ENCODE results near the gene ARF1. TPM values are rescaled to one million over a fixed set of nuclear protein-coding genes. Genes with fewer than 3 reads are reported as not detected.

ARF1 gene
- total and polyA plus RNA-seq, 8 donors = 267 to 455 (median 301) TPM

- peak; percentile 12 for ATAC-seq
- Histone ChIP-seq H3K4me1 (peaks cover 35 to 45% of the 10 kb centered on the region in 2 donors), H3K9me3 (no peaks in the 10 kb centered on the region), H3K27me3 (no peaks in the 10 kb centered on the region), H3K4me3 (peak overlapping the region; percentile 98 to 99), H3K27ac (peak overlapping the region; percentile 99), H3K36me3 (no peaks in the 10 kb centered on the region)
- DNase-seq = peak in 2 of 4 donors; percentile 38 to 77
- TF ChIP-seq, protein P1, sequence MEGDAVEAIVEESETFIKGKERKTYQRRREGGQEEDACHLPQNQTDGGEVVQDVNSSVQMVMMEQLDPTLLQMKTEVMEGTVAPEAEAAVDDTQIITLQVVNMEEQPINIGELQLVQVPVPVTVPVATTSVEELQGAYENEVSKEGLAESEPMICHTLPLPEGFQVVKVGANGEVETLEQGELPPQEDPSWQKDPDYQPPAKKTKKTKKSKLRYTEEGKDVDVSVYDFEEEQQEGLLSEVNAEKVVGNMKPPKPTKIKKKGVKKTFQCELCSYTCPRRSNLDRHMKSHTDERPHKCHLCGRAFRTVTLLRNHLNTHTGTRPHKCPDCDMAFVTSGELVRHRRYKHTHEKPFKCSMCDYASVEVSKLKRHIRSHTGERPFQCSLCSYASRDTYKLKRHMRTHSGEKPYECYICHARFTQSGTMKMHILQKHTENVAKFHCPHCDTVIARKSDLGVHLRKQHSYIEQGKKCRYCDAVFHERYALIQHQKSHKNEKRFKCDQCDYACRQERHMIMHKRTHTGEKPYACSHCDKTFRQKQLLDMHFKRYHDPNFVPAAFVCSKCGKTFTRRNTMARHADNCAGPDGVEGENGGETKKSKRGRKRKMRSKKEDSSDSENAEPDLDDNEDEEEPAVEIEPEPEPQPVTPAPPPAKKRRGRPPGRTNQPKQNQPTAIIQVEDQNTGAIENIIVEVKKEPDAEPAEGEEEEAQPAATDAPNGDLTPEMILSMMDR (IDR thresholded peaks at IDR 0.05) = no peak
- intact Hi-C loops (cut with DNase I) = no loop called here
Observed at GRCh38 chr1:228081578-228082213, 812 bp upstream of the ARF1 start.

- ATAC-seq (peak; percentile 9), DNase-seq (peak in 3 of 4 donors; percentile 54 to 91 (median 66))
- Histone ChIP-seq H3K4me3 (peak overlapping the region; percentile 98 to 99), H3K9me3 (no peaks in the 10 kb centered on the region), H3K27ac (peak overlapping the region; percentile 99), H3K4me1 (peaks cover 50 to 60% of the 10 kb centered on the region in 2 donors), H3K27me3 (no peaks in the 10 kb centered on the region), H3K36me3 (peaks cover 0 to 3% of the 10 kb centered on the region in 2 donors)
- intact Hi-C loops (cut with DNase I) = no loop called here
- TF ChIP-seq, protein P1 (IDR thresholded peaks at IDR 0.05) = no peak
Observed at GRCh38 chr1:228082918-228083870, 686 bp downstream of the ARF1 start.

GRCh38 chr1:228083871-228084278, 1.4 kb downstream of the ARF1 start:
- intact Hi-C loops (cut with DNase I) = no loop called here
- Histone ChIP-seq H3K9me3 (no peaks in the 10 kb centered on the region), H3K36me3 (peaks cover 0 to 10% of the 10 kb centered on the region in 2 donors), H3K4me3 (peak overlapping the region; percentile 98 to 99), H3K27me3 (no peaks in the 10 kb centered on the region), H3K27ac (peak overlapping the region; percentile 99), H3K4me1 (peaks cover 57 to 67% of the 10 kb centered on the region in 2 donors)
- DNase-seq = peak in 3 of 4 donors; percentile 29 to 80 (median 59)
- TF ChIP-seq, protein P1 (IDR thresholded peaks at IDR 0.05) = no peak
- ATAC-seq = peak; percentile 6

DNA sequence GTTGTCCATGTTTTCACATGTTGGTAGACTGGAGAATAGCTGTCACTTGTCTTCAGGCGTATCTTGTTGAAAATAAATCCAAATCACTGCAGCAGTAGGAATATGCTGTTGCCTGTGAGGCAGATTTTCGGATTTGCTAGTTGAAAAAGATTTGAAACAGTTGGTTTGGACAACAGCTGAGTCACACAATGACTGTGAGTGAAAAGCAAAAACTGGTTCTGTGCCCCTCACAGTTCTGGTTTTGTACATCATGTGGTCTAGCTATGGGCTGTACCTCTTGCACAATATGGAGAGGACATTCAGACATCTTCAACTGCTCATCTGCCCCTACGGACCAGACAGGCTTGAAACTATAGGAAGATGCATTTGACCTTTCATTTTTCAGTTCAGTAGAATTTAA, 1.8 kb downstream of the ARF1 start:
- Histone ChIP-seq H3K4me1 (peaks cover 61 to 71% of the 10 kb centered on the region in 2 donors), H3K36me3 (peaks cover 0 to 14% of the 10 kb centered on the region in 2 donors), H3K9me3 (no peaks in the 10 kb centered on the region), H3K4me3 (peak overlapping the region; percentile 98 to 99), H3K27ac (peak overlapping the region; percentile 99), H3K27me3 (no peaks in the 10 kb centered on the region)
- intact Hi-C loops (cut with DNase I) = no loop called here
- ATAC-seq (peak; percentile 3), DNase-seq (peak in 1 of 4 donors; percentile 29)
- TF ChIP-seq, protein P1 (IDR thresholded peaks at IDR 0.05) = no peak

DNA sequence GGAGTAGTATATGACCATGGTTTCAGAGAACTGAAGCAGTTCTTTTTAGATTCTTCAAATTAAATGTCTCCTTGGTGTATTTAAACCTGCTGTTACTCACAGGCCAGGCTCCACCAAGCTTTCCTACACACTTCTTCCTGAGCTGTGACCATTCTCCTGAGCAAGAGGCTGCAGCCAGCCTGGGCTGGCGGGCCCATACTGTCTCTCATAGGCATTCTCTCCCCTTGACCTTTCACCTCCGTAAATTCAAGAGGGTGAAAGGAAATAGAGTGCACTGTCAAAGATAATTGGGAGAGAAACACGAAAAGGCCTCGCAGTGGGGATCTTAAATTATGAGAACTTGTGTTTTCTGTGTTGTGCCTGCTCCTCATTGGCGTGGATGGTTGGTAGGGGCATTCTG, 2.3 kb downstream of the ARF1 start:
- Histone ChIP-seq H3K9me3 (no peaks in the 10 kb centered on the region), H3K36me3 (peaks cover 0 to 15% of the 10 kb centered on the region in 2 donors), H3K27ac (peak overlapping the region; percentile 99), H3K4me3 (peak overlapping the region in 1 of 2 donors; percentile 99), H3K4me1 (peaks cover 66 to 76% of the 10 kb centered on the region in 2 donors), H3K27me3 (no peaks in the 10 kb centered on the region)
- intact Hi-C loops (cut with DNase I) = no loop called here
- TF ChIP-seq, protein P1 (IDR thresholded peaks at IDR 0.05) = no peak
- DNase-seq = peak in 1 of 4 donors; percentile 27
- ATAC-seq = no peak
